Panc1 (cell line): ENCODE results near the gene LBR.

Source experiments
- CTCF ChIP-seq: fragments of 450-650 bp; IDR thresholded peaks from 2 replicates; pipeline ENCODE4 v1.5.1; 2017; ENCODE audit warnings: mild to moderate bottlenecking
- POLR2AphosphoS5 ChIP-seq: IDR thresholded peaks from 2 replicates; pipeline ENCODE4 v1.6.1; 2012; ENCODE audit warnings: mild to moderate bottlenecking, low read depth, low read length, moderate library complexity
- REST ChIP-seq, 2 experiments: IDR thresholded peaks; 2 replicates each; pipeline ENCODE4 v1.6.1; 2011 to 2012; ENCODE audit warnings: low read depth in 2 of 2, control low read depth in 1 of 2, low read length in 1 of 2, mild to moderate bottlenecking in 1 of 2, moderate library complexity in 1 of 2; ENCODE audit not compliant: insufficient read depth in 1 of 2
- SIN3A ChIP-seq: IDR thresholded peaks from 2 replicates; pipeline ENCODE4 v1.6.1; 2012; ENCODE audit warnings: low read depth, mild to moderate bottlenecking, low read length, moderate library complexity, borderline replicate concordance; ENCODE audit not compliant: insufficient read depth
- TCF7L2 ChIP-seq: IDR thresholded peaks from 2 replicates; pipeline ENCODE4 v1.6.1; 2011; ENCODE audit warnings: mild to moderate bottlenecking, low read depth, low read length, inconsistent platforms

GRCh38 chr1:225467193-225468020 is 39.6 kb upstream of the LBR start:
- TF ChIP-seq POLR2AphosphoS5 = no peak
- TF ChIP-seq CTCF = no peak
- no peak for TF ChIP-seq TCF7L2
- no peak for TF ChIP-seq SIN3A
- TF ChIP-seq REST (IDR thresholded peaks at IDR 0.05; ENCODE audit: insufficient read depth in 1 of 2, low read depth in 2 of 2, low read length in 1 of 2) = no peak
